ENCODE measurements around the gene TIMM29. TPM values are rescaled to one million over a fixed set of nuclear protein-coding genes. Genes with fewer than 3 reads are reported as not detected.

Gene TIMM29
- total RNA-seq, 1 donor from 2014 or later: 12.4 TPM

GRCh38 chr19:10971107-10971726 lies 42.6 kb downstream of the TIMM29 start:
- no peak for TF ChIP-seq CTCF (IDR thresholded peaks at IDR 0.05; ENCODE audit: borderline replicate concordance)
- intact Hi-C loops (cut with micrococcal nuclease): no loop called here
- Histone ChIP-seq H3K27ac (replicated peaks) (no peak overlapping the region), H3K36me3 (no peaks in the 10 kb centered on the region), H3K4me3 (no peak overlapping the region), H3K4me1 (peaks cover 39% of the 10 kb centered on the region), H3K27me3 (ENCODE audit: low read depth) (no peaks in the 10 kb centered on the region), H3K9me3 (replicated peaks) (no peaks in the 10 kb centered on the region)
- no peak for DNase-seq

GRCh38 chr19:10975374-10976130 lies 46.9 kb downstream of the TIMM29 start:
- no peaks in the 10 kb centered on the region for H3K9me3 ChIP-seq (replicated peaks)
- H3K27me3 ChIP-seq (ENCODE audit: low read depth): no peaks in the 10 kb centered on the region
- intact Hi-C loops (cut with micrococcal nuclease): no loop called here
- peak; percentile 62 for DNase-seq
- H3K36me3 ChIP-seq: no peaks in the 10 kb centered on the region
- TF ChIP-seq CTCF (IDR thresholded peaks at IDR 0.05; ENCODE audit: borderline replicate concordance): no peak
- H3K27ac ChIP-seq (replicated peaks): peak overlapping the region; percentile 76
- peaks cover 38% of the 10 kb centered on the region for H3K4me1 ChIP-seq
- peak overlapping the region; percentile 36 for H3K4me3 ChIP-seq

- TF ChIP-seq CTCF (IDR thresholded peaks at IDR 0.05; ENCODE audit: borderline replicate concordance): no peak
- Histone ChIP-seq H3K27me3 (ENCODE audit: low read depth) (no peaks in the 10 kb centered on the region), H3K9me3 (replicated peaks) (no peaks in the 10 kb centered on the region), H3K27ac (replicated peaks) (peak overlapping the region; percentile 76), H3K36me3 (no peaks in the 10 kb centered on the region), H3K4me1 (peaks cover 37% of the 10 kb centered on the region), H3K4me3 (peak overlapping the region; percentile 36)
- no peak for DNase-seq
- intact Hi-C loops (cut with micrococcal nuclease): no loop called here
Measured at GRCh38 chr19:10976131-10976892, 47.7 kb downstream of the TIMM29 start.

GRCh38 chr19:10977742-10978092 lies 49.1 kb downstream of the TIMM29 start:
- DNase-seq: no peak
- no peak for TF ChIP-seq CTCF (IDR thresholded peaks at IDR 0.05; ENCODE audit: borderline replicate concordance)
- H3K4me3 ChIP-seq: no peak overlapping the region
- H3K27me3 ChIP-seq (ENCODE audit: low read depth): no peaks in the 10 kb centered on the region
- no peak overlapping the region for H3K27ac ChIP-seq (replicated peaks)
- H3K4me1 ChIP-seq: peaks cover 32% of the 10 kb centered on the region
- H3K9me3 ChIP-seq (replicated peaks): no peaks in the 10 kb centered on the region
- intact Hi-C loops (cut with micrococcal nuclease): no loop called here
- H3K36me3 ChIP-seq: no peaks in the 10 kb centered on the region

Other genes starting within 250 kb of the TIMM29 start
- 30.5 TPM for gene QTRT1, start 227.4 kb upstream of the TIMM29 start, total RNA-seq
- 156 TPM for gene DNM2, start 210.7 kb upstream of the TIMM29 start, total RNA-seq
- gene TMED1, start 92.6 kb upstream of the TIMM29 start, total RNA-seq: 32.9 TPM
- 0.47 TPM for gene C19orf38, start 80.4 kb upstream of the TIMM29 start, total RNA-seq
- 27.2 TPM for gene CARM1, start 57.3 kb upstream of the TIMM29 start, total RNA-seq
- 13.1 TPM for gene YIPF2, start 172 bp upstream of the TIMM29 start, total RNA-seq
- 38.8 TPM for gene SMARCA4, start 32.2 kb downstream of the TIMM29 start, total RNA-seq
- 8.2 TPM for gene LDLR, start 160.7 kb downstream of the TIMM29 start, total RNA-seq
- 3.9 TPM for gene SPC24, start 227.0 kb downstream of the TIMM29 start, total RNA-seq